ENCODE measurements around the gene TNFRSF1A.

The TNFRSF1A gene

GRCh38 chr12:6341417-6342139 lies at the start of gene TNFRSF1A:
Gene TNFRSF1A (minus strand): TSS chr12:6342076. CDS start chr12:6341814, 262 bp downstream.
- peak; percentile 49 to 70 for DNase-seq
- TF ChIP-seq POLR2A (IDR thresholded peaks at IDR 0.05; ENCODE audit: low read length) (peak; percentile 22), GATA1 (IDR thresholded peaks at IDR 0.05; ENCODE audit: low read depth, low read length) (no peak)

- DNase-seq = no peak
- TF ChIP-seq GATA1 (IDR thresholded peaks at IDR 0.05; ENCODE audit: low read depth, low read length) = no peak
- TF ChIP-seq POLR2A (IDR thresholded peaks at IDR 0.05; ENCODE audit: low read length) = no peak
These were observed 49.1 kb upstream of the TNFRSF1A start for GRCh38 chr12:6391013-6391412.

GRCh38 chr12:6390084-6390799 lies 48.4 kb upstream of the TNFRSF1A start:
- no peak for TF ChIP-seq GATA1 (IDR thresholded peaks at IDR 0.05; ENCODE audit: low read depth, low read length)
- TF ChIP-seq POLR2A (IDR thresholded peaks at IDR 0.05; ENCODE audit: low read length) = no peak
- DNase-seq = no peak

GRCh38 chr12:6387541-6387940 lies 45.7 kb upstream of the TNFRSF1A start:
- no peak for TF ChIP-seq GATA1 (IDR thresholded peaks at IDR 0.05; ENCODE audit: low read depth, low read length)
- no peak for DNase-seq

- TF ChIP-seq POLR2A (IDR thresholded peaks at IDR 0.05; ENCODE audit: low read length) (no peak), GATA1 (IDR thresholded peaks at IDR 0.05; ENCODE audit: low read depth, low read length) (no peak)
- DNase-seq = no peak
These were observed 44.6 kb upstream of the TNFRSF1A start for GRCh38 chr12:6386491-6386890.

GRCh38 chr12:6386038-6386437 lies 44.2 kb upstream of the TNFRSF1A start:
- TF ChIP-seq POLR2A (IDR thresholded peaks at IDR 0.05; ENCODE audit: low read length) (no peak), GATA1 (IDR thresholded peaks at IDR 0.05; ENCODE audit: low read depth, low read length) (no peak)
- DNase-seq = no peak

- TF ChIP-seq GATA1 (IDR thresholded peaks at IDR 0.05; ENCODE audit: low read depth, low read length) = no peak
- no peak for TF ChIP-seq POLR2A (IDR thresholded peaks at IDR 0.05; ENCODE audit: low read length)
- no peak for DNase-seq
These were observed 42.9 kb upstream of the TNFRSF1A start for GRCh38 chr12:6384499-6385436.

GRCh38 chr12:6383572-6384498 lies 42.0 kb upstream of the TNFRSF1A start, which contains the start of gene LTBR:
Gene LTBR (plus strand): TSS chr12:6384162. CDS start chr12:6384359, 197 bp downstream.
- TF ChIP-seq GATA1 (IDR thresholded peaks at IDR 0.05; ENCODE audit: low read depth, low read length) = no peak
- TF ChIP-seq POLR2A (IDR thresholded peaks at IDR 0.05; ENCODE audit: low read length) = no peak
- peak; percentile 43 to 52 for DNase-seq

- no peak for TF ChIP-seq POLR2A (IDR thresholded peaks at IDR 0.05; ENCODE audit: low read length)
- TF ChIP-seq GATA1 (IDR thresholded peaks at IDR 0.05; ENCODE audit: low read depth, low read length) = no peak
- DNase-seq = no peak
These were observed 41.1 kb upstream of the TNFRSF1A start for GRCh38 chr12:6382982-6383381.

- DNase-seq = no peak
These were observed 40.5 kb upstream of the TNFRSF1A start for GRCh38 chr12:6382371-6382770.

GRCh38 chr12:6380141-6381121 lies 38.6 kb upstream of the TNFRSF1A start:
- no peak for DNase-seq
- TF ChIP-seq GATA1 (IDR thresholded peaks at IDR 0.05; ENCODE audit: low read depth, low read length) (no peak), POLR2A (IDR thresholded peaks at IDR 0.05; ENCODE audit: low read length) (no peak)

More at GRCh38 chr12:6382371-6382770, 40.5 kb upstream of the TNFRSF1A start:
- TF ChIP-seq POLR2A (IDR thresholded peaks at IDR 0.05; ENCODE audit: low read length) (no peak), GATA1 (IDR thresholded peaks at IDR 0.05; ENCODE audit: low read depth, low read length) (no peak)

Measured in erythroblast (primary cell).